ENCODE measurements around the gene ZBTB45. TPM values are rescaled to one million over a fixed set of nuclear protein-coding genes. Genes with fewer than 3 reads are reported as not detected.
A peak's percentile ranks its signal among the peaks of the same experiment; 100 is the strongest.

ZBTB45 gene
- total and polyA plus RNA-seq, 12 donors, result 7.1 to 13.3 (median 9.3) TPM

DNA sequence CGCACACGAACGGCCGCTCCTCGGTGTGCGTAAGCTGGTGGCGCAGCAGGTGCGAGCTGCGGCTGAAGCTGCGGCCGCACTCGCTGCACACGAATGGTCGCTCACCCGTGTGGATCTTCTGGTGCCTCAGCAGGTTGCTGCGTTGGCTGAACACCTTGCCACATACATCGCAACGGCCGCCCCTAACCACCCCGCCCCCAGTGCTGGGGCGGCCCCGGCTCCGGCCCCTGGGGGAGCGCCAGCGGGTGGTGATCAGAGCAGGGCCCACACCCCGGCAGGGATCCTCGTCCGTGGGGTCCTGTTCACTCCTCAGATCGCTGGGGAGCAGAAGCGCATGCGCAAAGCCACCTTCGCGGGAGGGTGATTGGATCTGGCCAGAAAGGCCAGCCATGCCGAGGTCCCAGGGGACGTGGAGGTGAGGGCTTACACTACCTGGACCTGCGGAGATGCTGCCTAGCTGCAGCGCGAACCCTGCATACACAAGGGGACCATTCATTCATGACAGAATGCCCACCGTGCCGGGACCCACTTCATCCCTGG, 43.5 kb upstream of the ZBTB45 start:
- Histone ChIP-seq H3K4me1 (peaks cover 16 to 44% (median 32%) of the 10 kb centered on the region in 9 donors), H3K27me3 (peaks cover 0 to 24% (median 0%) of the 10 kb centered on the region in 7 donors), H3K9me3 (no peaks in the 10 kb centered on the region), H3K4me3 (peak overlapping the region; percentile 22 to 61 (median 50)), H3K27ac (peak overlapping the region in 2 of 10 donors; percentile 31 to 38), H3K36me3 (peaks cover 0 to 21% (median 4%) of the 10 kb centered on the region in 9 donors)
- WGBS, 2 donors, result 4% methylated on average over 40 of the region's 40 CpGs
- intact Hi-C loops (cut with DNase I), result no loop called here
- ATAC-seq, result no peak
- no peak for TF ChIP-seq CTCF (IDR thresholded peaks at IDR 0.05)
- no peak for DNase-seq

DNA sequence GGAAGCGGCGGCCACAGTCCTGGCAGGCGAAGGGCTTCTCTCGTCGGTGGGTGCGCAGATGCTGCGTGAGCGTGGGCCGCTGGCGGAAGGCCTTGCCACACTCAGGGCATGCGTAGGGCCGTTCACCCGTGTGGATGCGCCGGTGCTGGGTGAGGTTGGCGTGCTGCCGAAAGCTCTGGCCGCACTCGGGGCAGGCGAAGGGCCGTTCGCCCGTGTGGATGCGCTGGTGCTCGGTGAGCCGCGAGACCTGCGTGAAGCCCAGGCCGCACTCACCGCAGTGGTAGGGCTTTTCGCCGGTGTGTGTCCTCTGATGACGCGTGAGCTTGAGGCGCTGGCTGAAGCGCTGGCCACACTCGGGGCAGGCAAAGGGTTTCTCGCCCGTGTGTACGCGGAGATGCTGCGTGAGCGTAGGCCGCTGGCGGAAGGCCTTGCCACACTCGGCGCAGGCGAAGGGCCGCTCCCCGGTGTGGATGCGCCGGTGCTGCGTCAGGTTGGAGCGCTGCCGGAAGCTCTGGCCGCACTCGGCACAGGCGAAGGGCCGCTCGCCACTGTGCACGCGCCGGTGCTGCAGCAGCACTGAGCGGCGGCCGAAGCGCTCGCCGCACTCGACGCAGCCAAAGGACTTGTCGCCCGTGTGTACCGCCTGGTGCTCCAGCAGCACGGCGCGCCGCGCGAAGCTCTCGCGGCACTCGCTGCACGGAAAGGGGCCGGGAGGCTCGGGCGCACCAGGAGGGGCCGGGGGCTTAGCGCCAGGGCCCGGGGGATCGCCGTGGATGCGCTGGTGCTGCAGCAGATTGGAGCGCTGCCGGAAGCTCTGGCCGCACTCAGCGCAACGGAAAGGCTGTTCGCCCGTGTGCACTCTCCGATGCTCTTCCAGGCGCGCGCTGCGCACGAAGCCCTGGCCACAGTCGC, 42.8 kb upstream of the ZBTB45 start:
- WGBS, 2 donors, result 4 to 7% methylated on average over 96 to 107 of the region's 107 CpGs
- TF ChIP-seq CTCF (IDR thresholded peaks at IDR 0.05), result no peak
- peak in 2 of 8 donors; percentile 0 to 14 for ATAC-seq

GRCh38 chr19:58561373-58562121, 41.9 kb upstream of the ZBTB45 start:
- TF ChIP-seq CTCF (IDR thresholded peaks at IDR 0.05), result no peak
- Histone ChIP-seq H3K27me3 (peaks cover 0 to 24% (median 0%) of the 10 kb centered on the region in 7 donors), H3K9me3 (no peaks in the 10 kb centered on the region), H3K4me3 (peak overlapping the region in 9 of 10 donors; percentile 31 to 61 (median 52)), H3K4me1 (peaks cover 23 to 54% (median 44%) of the 10 kb centered on the region in 9 donors), H3K27ac (peak overlapping the region in 3 of 10 donors; percentile 30 to 38 (median 31)), H3K36me3 (peaks cover 0 to 11% (median under 1%) of the 10 kb centered on the region in 9 donors)
- WGBS, 2 donors, result 56 to 58% methylated on average over 16 of the region's 16 CpGs
- ATAC-seq (no peak), DNase-seq (no peak)
- intact Hi-C loops (cut with DNase I), result no loop called here

More for the DNA sequence above, 42.8 kb upstream of the ZBTB45 start:
- no peaks in the 10 kb centered on the region for H3K9me3 ChIP-seq
- intact Hi-C loops (cut with DNase I), result no loop called here
- H3K27ac ChIP-seq, result peak overlapping the region in 8 of 10 donors; percentile 9 to 56 (median 30)
- peaks cover 0 to 15% (median 4%) of the 10 kb centered on the region in 9 donors for H3K36me3 ChIP-seq
- peak overlapping the region; percentile 22 to 61 (median 50) for H3K4me3 ChIP-seq
- H3K27me3 ChIP-seq, result peaks cover 0 to 24% (median 0%) of the 10 kb centered on the region in 7 donors
- H3K4me1 ChIP-seq, result peaks cover 16 to 46% (median 36%) of the 10 kb centered on the region in 9 donors
- DNase-seq, result peak in 1 of 2 donors; percentile 50

- H3K36me3 ChIP-seq, result peaks cover 0 to 12% (median 7%) of the 10 kb centered on the region in 9 donors
- TF ChIP-seq CTCF (IDR thresholded peaks at IDR 0.05), result no peak
- ATAC-seq (no peak), DNase-seq (no peak)
- peaks cover 0 to 24% (median 0%) of the 10 kb centered on the region in 7 donors for H3K27me3 ChIP-seq
- H3K4me1 ChIP-seq, result peaks cover 23 to 61% (median 50%) of the 10 kb centered on the region in 9 donors
- H3K27ac ChIP-seq, result no peak overlapping the region
- intact Hi-C loops (cut with DNase I), result no loop called here
- H3K4me3 ChIP-seq, result no peak overlapping the region
- H3K9me3 ChIP-seq, result no peaks in the 10 kb centered on the region
Measured at GRCh38 chr19:58560921-58561320, 41.3 kb upstream of the ZBTB45 start.

All from heart right ventricle (tissue), 16 donors.